ENCODE data around the gene GNPNAT1.
A peak's percentile ranks its signal among the peaks of the same experiment; 100 is the strongest.

The GNPNAT1 gene

DNA sequence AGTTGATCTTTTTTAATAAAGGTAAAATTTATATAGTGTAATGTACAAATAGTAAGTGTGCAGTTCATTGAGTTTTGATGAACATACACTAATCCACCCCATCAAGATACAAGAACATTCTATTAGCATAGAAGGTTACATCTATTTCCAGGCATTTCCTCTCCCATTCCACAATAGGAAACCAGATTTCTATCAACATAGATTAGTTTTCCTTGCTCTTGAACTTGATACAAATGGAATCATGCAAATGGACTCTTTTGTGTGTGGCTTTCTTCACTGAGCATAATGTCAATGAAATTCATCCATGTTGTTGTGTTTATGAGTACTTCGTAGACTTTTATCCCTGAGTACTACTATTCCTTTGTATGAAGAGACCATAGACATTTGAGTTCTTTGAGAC, 50.7 kb downstream of the GNPNAT1 start:
- Histone ChIP-seq H3K23ac (ENCODE audit: low read depth, low read length, poor library complexity) (no peak overlapping the region), H2BK120ac (ENCODE audit: low read depth, low read length) (no peak overlapping the region), H3K9ac (ENCODE audit: low read depth, low read length, poor library complexity) (no peak overlapping the region), H3K36me3 (replicated peaks in 1 of 2; ENCODE audit: control insufficient read depth in 2 of 2, insufficient read depth in 2 of 2, low read length in 2 of 2) (peaks cover 0 to 26% of the 10 kb centered on the region in 2 donors), H3K27ac (replicated peaks; ENCODE audit: low read length) (no peak overlapping the region), H2BK12ac (ENCODE audit: low read length) (no peak overlapping the region), H3K4me3 (ENCODE audit: low read length in 2 of 2) (no peak overlapping the region), H2BK15ac (ENCODE audit: low read length) (no peak overlapping the region), H2AFZ (ENCODE audit: low read length) (no peak overlapping the region), H3K4ac (ENCODE audit: low read length) (no peak overlapping the region), H3K4me1 (ENCODE audit: control insufficient read depth in 2 of 2, insufficient read depth in 1 of 2, low read depth in 1 of 2, low read length in 2 of 2) (peaks cover 0 to 2% of the 10 kb centered on the region in 2 donors), H3K18ac (ENCODE audit: low read length) (no peak overlapping the region), H2AK5ac (ENCODE audit: low read depth, low read length) (no peak overlapping the region), H3K4me2 (ENCODE audit: insufficient read depth, low read length, poor library complexity, severe bottlenecking) (no peak overlapping the region), H3K9me3 (replicated peaks in 1 of 2; ENCODE audit: control insufficient read depth in 2 of 2, insufficient read depth in 1 of 2, low read depth in 1 of 2, low read length in 2 of 2) (no peaks in the 10 kb centered on the region), H4K8ac (ENCODE audit: low read depth, low read length) (no peak overlapping the region), H3K27me3 (ENCODE audit: control insufficient read depth in 3 of 3, insufficient read depth in 3 of 3, low read depth in 1 of 3, low read length in 3 of 3) (no peaks in the 10 kb centered on the region), H3K14ac (ENCODE audit: low read length) (no peak overlapping the region), H4K91ac (ENCODE audit: low read depth, low read length, poor library complexity) (no peak overlapping the region), H2BK5ac (ENCODE audit: low read length) (no peak overlapping the region), H3K79me1 (ENCODE audit: low read depth, low read length) (peaks cover 2% of the 10 kb centered on the region)
- no peak for DNase-seq (ENCODE audit: low spot score)
- WGBS, 2 donors (ENCODE audit: extremely low coverage in 2 of 2, insufficient read length in 2 of 2, insufficient replicate concordance in 1 of 2), result no CpG with 5 or more reads among the region's 1 CpG

- no peak overlapping the region for H3K23ac ChIP-seq (ENCODE audit: low read depth, low read length, poor library complexity)
- no peak overlapping the region for H2BK5ac ChIP-seq (ENCODE audit: low read length)
- no peak overlapping the region for H2BK15ac ChIP-seq (ENCODE audit: low read length)
- no peak overlapping the region for H3K18ac ChIP-seq (ENCODE audit: low read length)
- peaks cover 0 to 8% of the 10 kb centered on the region in 2 donors for H3K9me3 ChIP-seq (replicated peaks in 1 of 2; ENCODE audit: control insufficient read depth in 2 of 2, insufficient read depth in 1 of 2, low read depth in 1 of 2, low read length in 2 of 2)
- no peak overlapping the region for H3K4ac ChIP-seq (ENCODE audit: low read length)
- no peak overlapping the region for H2AFZ ChIP-seq (ENCODE audit: low read length)
- H3K4me3 ChIP-seq (ENCODE audit: low read length in 2 of 2), result no peak overlapping the region
- no peak overlapping the region for H3K9ac ChIP-seq (ENCODE audit: low read depth, low read length, poor library complexity)
- no peak overlapping the region for H2AK5ac ChIP-seq (ENCODE audit: low read depth, low read length)
- H4K8ac ChIP-seq (ENCODE audit: low read depth, low read length), result no peak overlapping the region
- no peak overlapping the region for H2BK12ac ChIP-seq (ENCODE audit: low read length)
- H2BK120ac ChIP-seq (ENCODE audit: low read depth, low read length), result no peak overlapping the region
- no peaks in the 10 kb centered on the region for H3K27me3 ChIP-seq (ENCODE audit: control insufficient read depth in 3 of 3, insufficient read depth in 3 of 3, low read depth in 1 of 3, low read length in 3 of 3)
- H3K36me3 ChIP-seq (replicated peaks in 1 of 2; ENCODE audit: control insufficient read depth in 2 of 2, insufficient read depth in 2 of 2, low read length in 2 of 2), result peaks cover 3 to 31% of the 10 kb centered on the region in 2 donors
- H3K4me2 ChIP-seq (ENCODE audit: insufficient read depth, low read length, poor library complexity, severe bottlenecking), result no peak overlapping the region
- peaks cover 2 to 4% of the 10 kb centered on the region in 2 donors for H3K4me1 ChIP-seq (ENCODE audit: control insufficient read depth in 2 of 2, insufficient read depth in 1 of 2, low read depth in 1 of 2, low read length in 2 of 2)
- no peak overlapping the region for H3K27ac ChIP-seq (replicated peaks; ENCODE audit: low read length)
- H3K79me1 ChIP-seq (ENCODE audit: low read depth, low read length), result peaks cover 2% of the 10 kb centered on the region
- no peak overlapping the region for H3K14ac ChIP-seq (ENCODE audit: low read length)
- DNase-seq (ENCODE audit: low spot score), result no peak
- H4K91ac ChIP-seq (ENCODE audit: low read depth, low read length, poor library complexity), result no peak overlapping the region
Observed at GRCh38 chr14:52738409-52738808, 53.0 kb downstream of the GNPNAT1 start.

DNA sequence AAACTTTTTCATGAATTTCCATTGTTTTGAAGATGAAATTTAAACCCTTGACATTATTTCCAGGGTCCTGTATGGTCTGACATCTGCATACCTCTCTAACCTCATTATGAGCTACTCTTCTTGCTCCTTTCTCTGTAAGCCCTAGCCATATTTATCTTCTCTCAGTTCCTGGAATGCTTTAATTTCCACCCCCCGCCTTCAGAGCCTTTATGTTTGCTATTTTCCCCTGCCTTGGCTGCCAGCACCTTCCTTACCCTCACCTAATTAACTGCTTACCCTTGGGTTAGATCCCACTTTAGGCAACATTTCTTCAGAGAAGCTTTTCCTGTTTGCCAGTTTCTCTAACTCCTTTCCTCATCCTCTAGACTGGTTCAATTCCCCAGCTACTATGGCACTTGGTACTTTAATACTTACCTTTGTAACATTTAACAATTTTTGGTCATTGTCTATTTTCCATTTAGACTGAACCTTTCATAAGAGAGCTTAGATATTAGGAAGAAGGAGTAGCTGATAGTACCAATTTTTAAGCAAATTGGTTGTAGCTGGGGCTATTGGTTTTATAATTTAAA, 55.4 kb downstream of the GNPNAT1 start:
- Histone ChIP-seq H3K27ac (replicated peaks; ENCODE audit: low read length) (peak overlapping the region; percentile 73), H3K23ac (ENCODE audit: low read depth, low read length, poor library complexity) (no peak overlapping the region), H2BK120ac (ENCODE audit: low read depth, low read length) (no peak overlapping the region), H4K91ac (ENCODE audit: low read depth, low read length, poor library complexity) (no peak overlapping the region), H3K27me3 (ENCODE audit: control insufficient read depth in 3 of 3, insufficient read depth in 3 of 3, low read depth in 1 of 3, low read length in 3 of 3) (no peaks in the 10 kb centered on the region), H3K4me3 (ENCODE audit: low read length in 2 of 2) (no peak overlapping the region), H3K4ac (ENCODE audit: low read length) (no peak overlapping the region), H2BK5ac (ENCODE audit: low read length) (no peak overlapping the region), H3K9me3 (replicated peaks in 1 of 2; ENCODE audit: control insufficient read depth in 2 of 2, insufficient read depth in 1 of 2, low read depth in 1 of 2, low read length in 2 of 2) (peaks cover 2 to 11% of the 10 kb centered on the region in 2 donors), H3K9ac (ENCODE audit: low read depth, low read length, poor library complexity) (no peak overlapping the region), H2AFZ (ENCODE audit: low read length) (no peak overlapping the region), H2BK12ac (ENCODE audit: low read length) (no peak overlapping the region), H4K8ac (ENCODE audit: low read depth, low read length) (no peak overlapping the region), H3K18ac (ENCODE audit: low read length) (no peak overlapping the region), H3K14ac (ENCODE audit: low read length) (no peak overlapping the region), H3K4me1 (ENCODE audit: control insufficient read depth in 2 of 2, insufficient read depth in 1 of 2, low read depth in 1 of 2, low read length in 2 of 2) (peaks cover 2 to 6% of the 10 kb centered on the region in 2 donors), H3K36me3 (replicated peaks in 1 of 2; ENCODE audit: control insufficient read depth in 2 of 2, insufficient read depth in 2 of 2, low read length in 2 of 2) (peaks cover 6 to 46% of the 10 kb centered on the region in 2 donors), H3K79me1 (ENCODE audit: low read depth, low read length) (peaks cover 2% of the 10 kb centered on the region), H2AK5ac (ENCODE audit: low read depth, low read length) (no peak overlapping the region), H2BK15ac (ENCODE audit: low read length) (no peak overlapping the region), H3K4me2 (ENCODE audit: insufficient read depth, low read length, poor library complexity, severe bottlenecking) (no peak overlapping the region)
- DNase-seq (ENCODE audit: low spot score), result peak; percentile 27
- WGBS, 2 donors (ENCODE audit: extremely low coverage in 2 of 2, insufficient read length in 2 of 2, insufficient replicate concordance in 1 of 2), result no CpG with 5 or more reads among the region's 1 CpG

DNA sequence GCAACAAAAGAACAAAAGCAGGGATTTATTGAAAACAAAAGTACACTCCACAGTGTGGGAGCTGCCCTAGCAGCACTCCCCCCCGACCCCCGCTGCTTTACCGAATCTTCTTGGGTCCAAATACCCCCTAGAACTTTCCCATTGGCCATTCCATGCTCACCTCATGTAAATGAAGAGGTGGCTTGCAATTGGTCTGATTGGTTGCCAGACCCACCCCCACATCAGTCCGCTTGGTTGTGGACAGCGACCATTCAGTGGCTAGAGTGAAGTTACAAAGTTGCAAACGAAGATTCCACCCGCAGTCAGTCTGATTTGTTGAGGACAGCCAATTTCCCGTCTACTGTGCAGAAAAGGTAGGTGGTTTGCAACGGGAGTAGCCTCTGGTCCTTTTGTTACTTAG, 57.6 kb downstream of the GNPNAT1 start:
- DNase-seq (ENCODE audit: low spot score), result no peak
- peaks cover 5% of the 10 kb centered on the region for H3K79me1 ChIP-seq (ENCODE audit: low read depth, low read length)
- H2AFZ ChIP-seq (ENCODE audit: low read length), result no peak overlapping the region
- no peak overlapping the region for H3K23ac ChIP-seq (ENCODE audit: low read depth, low read length, poor library complexity)
- no peak overlapping the region for H2BK120ac ChIP-seq (ENCODE audit: low read depth, low read length)
- no peak overlapping the region for H3K14ac ChIP-seq (ENCODE audit: low read length)
- H3K18ac ChIP-seq (ENCODE audit: low read length), result no peak overlapping the region
- H3K4me2 ChIP-seq (ENCODE audit: insufficient read depth, low read length, poor library complexity, severe bottlenecking), result no peak overlapping the region
- peak overlapping the region; percentile 64 for H3K27ac ChIP-seq (replicated peaks; ENCODE audit: low read length)
- H3K4me1 ChIP-seq (ENCODE audit: control insufficient read depth in 2 of 2, insufficient read depth in 1 of 2, low read depth in 1 of 2, low read length in 2 of 2), result peaks cover 5 to 6% of the 10 kb centered on the region in 2 donors
- peaks cover 6 to 47% of the 10 kb centered on the region in 2 donors for H3K36me3 ChIP-seq (replicated peaks in 1 of 2; ENCODE audit: control insufficient read depth in 2 of 2, insufficient read depth in 2 of 2, low read length in 2 of 2)
- H2BK12ac ChIP-seq (ENCODE audit: low read length), result no peak overlapping the region
- H2AK5ac ChIP-seq (ENCODE audit: low read depth, low read length), result no peak overlapping the region
- H3K9ac ChIP-seq (ENCODE audit: low read depth, low read length, poor library complexity), result no peak overlapping the region
- H3K27me3 ChIP-seq (ENCODE audit: control insufficient read depth in 3 of 3, insufficient read depth in 3 of 3, low read depth in 1 of 3, low read length in 3 of 3), result no peaks in the 10 kb centered on the region
- H3K4ac ChIP-seq (ENCODE audit: low read length), result no peak overlapping the region
- no peak overlapping the region for H4K91ac ChIP-seq (ENCODE audit: low read depth, low read length, poor library complexity)
- H4K8ac ChIP-seq (ENCODE audit: low read depth, low read length), result no peak overlapping the region
- no CpG with 5 or more reads among the region's 9 CpGs for WGBS, 2 donors (ENCODE audit: extremely low coverage in 2 of 2, insufficient read length in 2 of 2, insufficient replicate concordance in 1 of 2)
- H3K9me3 ChIP-seq (replicated peaks in 1 of 2; ENCODE audit: control insufficient read depth in 2 of 2, insufficient read depth in 1 of 2, low read depth in 1 of 2, low read length in 2 of 2), result peaks cover 2 to 11% of the 10 kb centered on the region in 2 donors
- no peak overlapping the region for H3K4me3 ChIP-seq (ENCODE audit: low read length in 2 of 2)
- H2BK5ac ChIP-seq (ENCODE audit: low read length), result no peak overlapping the region
- H2BK15ac ChIP-seq (ENCODE audit: low read length), result no peak overlapping the region
